Measurements from ENCODE around the gene CSH2. TPM values are rescaled to one million over a fixed set of nuclear protein-coding genes. Genes with fewer than 3 reads are reported as not detected.
"Not testable (repeated sequence)": the region's sequence is repeated elsewhere in the genome, so short reads cannot be mapped to it uniquely, and the experiment has no call there.

The CSH2 gene
- total RNA-seq, 2 donors from 2014 or later, result 2.3 to 3.5 TPM

DNA sequence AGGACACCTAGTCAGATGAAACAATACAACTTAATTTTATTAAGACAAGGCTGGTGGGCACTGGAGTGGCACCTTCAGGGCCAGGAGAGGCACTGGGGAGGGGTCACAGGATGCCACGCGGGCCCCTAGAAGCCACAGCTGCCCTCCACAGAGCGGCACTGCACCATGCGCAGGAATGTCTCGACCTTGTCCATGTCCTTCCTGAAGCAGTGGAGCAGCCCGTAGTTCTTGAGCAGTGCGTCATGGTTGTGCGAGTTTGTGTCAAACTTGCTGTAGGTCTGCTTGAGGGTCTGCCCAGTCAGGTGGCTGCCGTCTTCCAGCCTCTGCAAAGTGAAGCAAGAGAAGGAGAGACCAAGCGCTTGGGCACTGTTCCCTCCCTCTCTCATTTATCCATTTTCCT, 36.1 kb upstream of the CSH2 start:
- H3K27me3 Mint-ChIP-seq; H3K27ac Mint-ChIP-seq; H3K36me3 Mint-ChIP-seq (ENCODE audit: low read depth); H3K4me3 Mint-ChIP-seq; H3K4me1 Mint-ChIP-seq; ATAC-seq (replicated peaks); H3K9me3 Mint-ChIP-seq: not testable (repeated sequence)

DNA sequence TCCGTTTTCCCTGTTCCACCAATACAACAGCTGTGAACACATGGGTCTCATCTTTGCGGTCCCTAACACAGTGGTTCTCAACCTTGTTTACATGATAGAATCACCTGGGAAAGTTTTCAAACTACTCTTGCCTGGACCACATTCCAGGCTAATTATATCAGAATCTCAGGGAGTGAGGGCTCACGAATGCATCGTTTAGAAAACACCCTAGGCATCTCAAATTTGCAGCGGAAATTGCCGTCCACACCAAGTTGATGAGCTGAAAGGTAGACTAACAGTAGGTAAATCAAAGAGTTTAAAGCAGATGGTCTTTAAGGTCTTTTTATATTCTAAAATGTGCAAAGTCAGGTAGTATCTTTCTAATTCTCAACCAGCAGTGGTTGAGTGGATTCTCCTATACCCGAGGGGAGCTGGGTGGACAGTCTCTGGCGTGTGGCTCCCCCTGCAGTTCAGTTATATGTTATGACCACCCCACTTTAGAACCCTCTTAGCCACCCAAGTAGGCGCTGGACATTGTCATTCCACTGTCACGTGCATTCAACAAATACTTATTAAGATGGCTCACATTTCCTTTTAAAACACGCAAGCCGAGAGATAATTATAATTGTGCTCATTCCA, 33.8 kb upstream of the CSH2 start:
- not testable (repeated sequence) for H3K27me3 Mint-ChIP-seq; H3K9me3 Mint-ChIP-seq; H3K4me3 Mint-ChIP-seq; H3K4me1 Mint-ChIP-seq; H3K36me3 Mint-ChIP-seq (ENCODE audit: low read depth); H3K27ac Mint-ChIP-seq
- ATAC-seq (replicated peaks), result peak; percentile 65

DNA sequence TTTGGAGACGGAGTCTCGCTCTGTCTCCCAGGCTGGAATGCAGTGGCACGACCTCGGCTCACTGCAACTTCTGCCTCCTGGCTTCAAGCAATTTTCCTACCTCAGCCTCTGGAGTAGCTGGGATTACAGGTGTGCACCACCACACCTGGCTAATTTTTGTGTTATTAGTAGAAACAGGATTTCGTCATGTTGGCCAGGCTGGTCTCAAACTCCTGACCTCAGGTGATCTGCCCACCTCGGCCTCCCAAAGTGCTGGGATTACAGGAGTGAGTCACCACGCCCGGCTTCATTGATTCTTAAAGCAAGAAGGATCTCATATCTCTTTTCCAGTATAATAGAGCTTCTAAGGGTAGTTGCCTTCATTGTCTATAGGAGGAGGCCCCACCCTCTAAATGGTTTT, 31.3 kb upstream of the CSH2 start:
- not testable (repeated sequence) for H3K4me1 Mint-ChIP-seq; H3K27ac Mint-ChIP-seq; H3K4me3 Mint-ChIP-seq; H3K9me3 Mint-ChIP-seq; H3K27me3 Mint-ChIP-seq; ATAC-seq (replicated peaks); H3K36me3 Mint-ChIP-seq (ENCODE audit: low read depth)

DNA sequence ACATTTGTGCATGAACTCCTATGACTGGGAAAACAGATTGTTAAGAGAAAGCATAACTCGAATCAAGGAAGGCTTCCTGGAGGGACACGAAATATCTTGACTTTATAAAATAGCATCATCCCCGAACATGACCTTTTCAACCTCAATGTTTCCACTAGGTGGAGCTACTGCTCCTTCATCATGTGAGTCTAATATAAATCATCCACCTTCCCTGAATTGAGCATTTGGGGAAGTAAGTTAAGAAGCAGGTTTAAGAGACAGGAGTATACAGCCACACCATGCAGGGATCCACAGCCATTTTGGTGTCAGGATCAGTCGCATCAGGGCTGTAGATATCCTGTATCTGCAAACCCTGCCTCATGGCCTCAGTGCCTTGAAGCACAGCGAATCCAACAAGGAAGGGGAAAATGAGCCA, 30.3 kb upstream of the CSH2 start:
- Mint-ChIP-seq H3K4me1 (peaks cover 14% of the 10 kb centered on the region), H3K27ac (peak overlapping the region; percentile 67)
- H3K36me3 Mint-ChIP-seq (ENCODE audit: low read depth); H3K4me3 Mint-ChIP-seq; H3K9me3 Mint-ChIP-seq; H3K27me3 Mint-ChIP-seq: not testable (repeated sequence)
- ATAC-seq (replicated peaks), result peak; percentile 37

DNA sequence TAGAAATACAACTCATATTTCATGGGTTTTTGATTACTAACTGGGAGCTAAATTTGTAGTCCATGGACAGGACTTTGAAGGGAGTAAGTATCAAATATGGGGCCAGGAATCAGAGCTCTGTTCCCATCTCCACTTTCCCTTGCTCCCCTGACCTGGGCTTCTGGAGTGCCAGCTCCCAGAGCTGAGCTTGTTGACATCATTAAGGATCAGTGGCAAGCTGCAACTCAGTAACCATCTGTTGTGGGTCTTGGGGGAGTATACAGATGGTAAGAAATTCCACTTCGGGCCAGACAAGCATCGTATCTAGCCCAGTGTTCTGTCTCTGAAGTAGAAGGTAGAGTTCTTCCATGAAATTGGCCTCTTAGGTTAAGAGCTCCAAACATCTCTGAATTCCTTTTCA, 28.5 kb upstream of the CSH2 start:
- peaks cover 14% of the 10 kb centered on the region for H3K4me1 Mint-ChIP-seq
- not testable (repeated sequence) for H3K27ac Mint-ChIP-seq; H3K27me3 Mint-ChIP-seq; H3K9me3 Mint-ChIP-seq; H3K36me3 Mint-ChIP-seq (ENCODE audit: low read depth); ATAC-seq (replicated peaks); H3K4me3 Mint-ChIP-seq

DNA sequence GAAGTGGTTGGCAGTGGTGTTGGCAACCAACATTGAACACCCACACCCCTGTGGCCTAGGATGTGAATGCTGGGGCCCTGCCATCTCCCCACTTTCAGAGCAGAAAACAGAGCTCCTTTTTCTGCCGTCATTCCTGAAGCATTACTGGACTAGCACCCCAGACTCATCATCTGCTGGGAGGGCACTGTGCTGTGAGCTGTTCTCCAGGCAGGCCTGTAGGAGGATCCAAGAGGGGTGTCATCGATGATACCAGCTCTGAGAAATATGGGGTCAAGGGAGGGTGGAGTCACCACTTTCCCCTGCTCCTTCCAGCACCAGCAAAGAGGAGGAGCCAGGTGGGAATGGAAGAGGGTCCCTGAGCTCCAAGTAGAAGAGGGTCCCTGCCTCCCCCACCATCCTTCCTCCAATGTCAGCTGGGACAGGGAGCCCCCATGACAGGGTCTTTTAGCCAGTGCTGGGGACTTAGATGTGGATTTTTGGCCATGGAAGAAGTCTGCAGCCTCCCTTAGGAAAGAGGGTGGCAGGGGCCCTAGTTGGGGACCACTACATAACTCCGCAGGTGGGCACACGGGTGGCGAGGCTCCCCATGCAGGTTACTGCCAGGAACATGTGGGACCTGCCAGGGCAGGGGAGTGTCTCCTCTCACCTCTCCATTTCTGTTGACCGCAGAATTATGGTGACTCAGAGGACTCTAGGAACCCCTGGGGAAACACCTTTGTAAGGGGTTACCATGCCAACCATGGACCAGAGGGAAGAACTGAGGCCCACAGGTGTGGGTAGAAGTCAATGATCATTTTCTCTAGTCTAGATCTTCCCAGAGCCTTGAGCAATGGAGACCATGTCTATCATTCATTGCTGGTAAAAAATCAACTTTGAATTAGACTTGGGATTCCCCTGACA, 25.7 kb upstream of the CSH2 start:
- Mint-ChIP-seq H3K27ac (peak overlapping the region; percentile 75), H3K4me1 (peaks cover 14% of the 10 kb centered on the region), H3K4me3 (peak overlapping the region; percentile 38)
- not testable (repeated sequence) for H3K36me3 Mint-ChIP-seq (ENCODE audit: low read depth); H3K27me3 Mint-ChIP-seq; H3K9me3 Mint-ChIP-seq
- peak; percentile 97 for ATAC-seq (replicated peaks)

DNA sequence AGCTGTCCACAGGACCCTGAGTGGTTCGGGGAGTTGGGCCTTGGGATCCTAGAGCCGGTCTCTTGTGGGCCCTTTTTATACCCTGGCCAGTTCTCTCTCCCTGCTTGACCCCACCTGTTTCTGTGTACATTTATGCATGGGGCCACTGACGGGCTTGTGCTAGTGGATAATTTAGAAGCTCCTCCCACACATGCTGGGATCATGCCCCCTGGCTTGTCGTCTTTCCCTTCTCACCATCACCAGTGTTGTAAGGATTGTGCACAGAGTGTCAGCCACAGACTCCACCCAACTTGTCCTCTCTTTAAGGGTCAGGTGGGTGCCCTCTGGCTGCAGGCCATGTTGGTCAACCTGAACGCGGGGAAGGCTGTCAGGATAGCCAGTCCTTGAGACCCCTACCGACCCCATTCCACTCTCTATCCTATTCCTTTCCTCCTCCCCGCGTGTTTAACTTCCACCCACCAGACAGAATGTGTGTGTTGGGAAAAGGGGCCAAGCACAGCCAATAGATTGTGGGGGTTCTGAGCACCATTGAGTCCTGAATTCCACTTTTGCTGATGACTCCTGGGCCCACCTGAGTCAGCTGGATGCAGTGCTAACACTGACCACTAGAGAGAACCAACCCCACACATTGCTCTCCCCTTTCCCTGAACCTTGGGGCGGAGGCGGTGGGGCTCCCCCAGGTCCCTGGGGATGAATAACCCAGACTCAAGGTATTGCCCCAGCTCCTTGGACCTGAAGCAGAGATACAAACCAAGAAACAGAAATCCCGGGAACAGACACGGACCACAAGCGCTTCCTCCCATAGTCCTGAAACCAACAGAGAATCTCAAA, 23.3 kb upstream of the CSH2 start, which contains the start of gene CSH1:
Gene CSH1 (minus strand): TSS at position 51 of the 831 bp plus-strand sequence. CDS start 63 bp downstream, outside the sequence.
- not testable (repeated sequence) for ATAC-seq (replicated peaks); H3K27ac Mint-ChIP-seq; H3K36me3 Mint-ChIP-seq (ENCODE audit: low read depth); H3K9me3 Mint-ChIP-seq; H3K27me3 Mint-ChIP-seq; H3K4me3 Mint-ChIP-seq; H3K4me1 Mint-ChIP-seq

DNA sequence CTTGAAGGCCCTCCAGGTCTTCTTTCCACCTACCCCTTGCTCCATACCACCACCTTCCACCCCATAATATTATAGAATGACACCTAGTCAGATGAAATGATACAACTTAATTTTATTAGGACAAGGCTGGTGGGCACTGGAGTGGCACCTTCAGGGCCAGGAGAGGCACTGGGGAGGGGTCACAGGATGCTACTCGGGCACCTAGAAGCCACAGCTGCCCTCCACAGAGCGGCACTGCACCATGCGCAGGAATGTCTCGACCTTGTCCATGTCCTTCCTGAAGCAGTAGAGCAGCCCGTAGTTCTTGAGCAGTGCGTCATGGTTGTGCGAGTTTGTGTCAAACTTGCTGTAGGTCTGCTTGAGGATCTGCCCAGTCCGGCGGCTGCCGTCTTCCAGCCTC, 21.3 kb upstream of the CSH2 start:
- ATAC-seq (replicated peaks); H3K4me1 Mint-ChIP-seq; H3K27me3 Mint-ChIP-seq; H3K36me3 Mint-ChIP-seq (ENCODE audit: low read depth); H3K9me3 Mint-ChIP-seq; H3K27ac Mint-ChIP-seq; H3K4me3 Mint-ChIP-seq: not testable (repeated sequence)

DNA sequence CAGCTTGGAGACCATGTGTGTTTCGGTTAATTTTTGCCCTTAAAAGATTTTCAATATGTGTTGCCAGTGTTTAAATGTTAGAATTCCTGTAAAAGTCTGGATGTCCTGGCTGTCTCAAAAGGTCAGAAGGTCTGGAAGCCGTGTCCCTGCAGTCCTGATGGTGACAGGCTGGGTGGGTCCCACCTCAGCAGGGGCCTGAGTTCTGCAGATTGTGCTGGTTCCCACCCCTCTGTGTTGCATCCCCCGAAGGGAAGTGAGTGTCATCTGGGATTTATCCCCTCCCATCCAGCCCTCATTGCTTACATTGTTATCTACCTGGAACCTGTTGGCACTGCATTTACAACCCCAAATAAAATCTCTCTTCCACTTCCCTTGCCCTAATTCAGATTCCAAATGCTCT, 20.5 kb upstream of the CSH2 start:
- not testable (repeated sequence) for H3K4me1 Mint-ChIP-seq; H3K36me3 Mint-ChIP-seq (ENCODE audit: low read depth); H3K9me3 Mint-ChIP-seq; H3K27me3 Mint-ChIP-seq; H3K4me3 Mint-ChIP-seq; ATAC-seq (replicated peaks); H3K27ac Mint-ChIP-seq

DNA sequence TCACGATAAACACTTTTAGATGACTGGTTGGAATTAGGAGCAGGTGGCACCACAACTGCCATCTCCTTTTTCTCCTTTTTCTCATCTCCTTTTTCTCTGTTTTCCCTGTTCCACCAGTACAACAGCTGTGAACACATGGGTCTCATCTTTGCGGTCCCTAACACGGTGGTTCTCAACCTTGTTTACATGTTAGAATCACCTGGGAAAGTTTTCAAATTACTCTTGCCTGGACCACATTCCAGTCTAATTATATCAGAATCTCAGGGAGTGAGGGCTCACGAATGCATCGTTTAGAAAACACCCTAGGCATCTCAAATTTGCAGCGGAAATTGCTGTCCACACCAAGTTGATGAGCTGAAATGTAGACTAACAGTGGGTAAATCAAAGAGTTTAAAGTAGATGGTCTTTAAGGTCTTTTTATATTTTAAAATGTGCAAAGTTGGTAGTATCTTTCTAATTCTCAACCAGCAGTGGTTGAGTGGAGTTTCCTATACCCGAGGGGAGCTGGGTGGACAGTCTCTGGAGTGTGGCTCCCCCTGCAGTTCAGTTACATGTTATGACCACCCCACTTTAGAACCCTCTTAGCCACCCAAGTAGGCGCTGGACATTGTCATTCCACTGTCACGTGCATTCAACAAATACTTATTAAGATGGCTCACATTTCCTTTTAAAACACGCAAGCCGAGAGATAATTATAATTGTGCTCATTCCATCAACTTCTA, 19.0 kb upstream of the CSH2 start:
- not testable (repeated sequence) for ATAC-seq (replicated peaks)

DNA sequence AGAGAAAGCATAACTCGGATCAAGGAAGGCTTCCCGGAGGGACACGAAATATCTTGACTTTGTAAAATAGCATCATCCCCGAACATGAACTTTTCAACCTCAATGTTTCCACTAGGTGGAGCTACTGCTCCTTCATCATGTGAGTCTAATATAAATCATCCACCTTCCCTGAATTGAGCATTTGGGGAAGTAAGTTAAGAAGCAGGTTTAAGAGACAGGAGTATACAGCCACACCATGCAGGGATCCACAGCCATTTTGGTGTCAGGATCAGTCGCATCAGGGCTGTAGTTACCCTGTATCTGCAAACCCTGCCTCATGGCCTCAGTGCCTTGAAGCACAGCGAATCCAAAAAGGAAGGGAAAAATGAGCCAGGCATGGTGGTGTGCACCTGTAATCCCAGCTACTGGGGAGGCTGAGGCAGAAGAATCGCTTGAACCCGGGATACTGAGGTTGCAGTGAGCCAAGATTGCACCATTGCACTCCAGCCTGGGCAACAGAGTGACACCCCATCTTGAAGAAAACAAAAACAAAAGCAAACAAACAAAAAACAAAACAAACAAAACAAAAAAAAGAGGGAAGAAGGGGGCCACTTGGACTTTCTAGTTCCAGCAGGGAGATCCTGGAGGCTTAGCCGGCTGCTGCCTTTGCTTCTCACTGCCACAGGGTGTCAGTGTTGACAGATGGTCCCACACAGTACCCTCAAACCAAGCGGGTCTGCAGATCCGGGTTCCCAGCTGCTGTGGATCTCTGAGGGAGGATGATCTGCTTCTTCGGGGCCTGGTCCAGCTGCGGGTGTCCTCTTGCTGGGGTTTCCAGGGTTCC, 15.8 kb upstream of the CSH2 start:
- H3K27me3 Mint-ChIP-seq; H3K36me3 Mint-ChIP-seq (ENCODE audit: low read depth); H3K4me1 Mint-ChIP-seq; H3K4me3 Mint-ChIP-seq; H3K9me3 Mint-ChIP-seq: not testable (repeated sequence)
- peak; percentile 62 for ATAC-seq (replicated peaks)
- H3K27ac Mint-ChIP-seq, result peak overlapping the region; percentile 48

More for the DNA sequence above, 19.0 kb upstream of the CSH2 start:
- not testable (repeated sequence) for H3K27me3 Mint-ChIP-seq; H3K27ac Mint-ChIP-seq; H3K4me3 Mint-ChIP-seq; H3K9me3 Mint-ChIP-seq; H3K36me3 Mint-ChIP-seq (ENCODE audit: low read depth); H3K4me1 Mint-ChIP-seq

DNA sequence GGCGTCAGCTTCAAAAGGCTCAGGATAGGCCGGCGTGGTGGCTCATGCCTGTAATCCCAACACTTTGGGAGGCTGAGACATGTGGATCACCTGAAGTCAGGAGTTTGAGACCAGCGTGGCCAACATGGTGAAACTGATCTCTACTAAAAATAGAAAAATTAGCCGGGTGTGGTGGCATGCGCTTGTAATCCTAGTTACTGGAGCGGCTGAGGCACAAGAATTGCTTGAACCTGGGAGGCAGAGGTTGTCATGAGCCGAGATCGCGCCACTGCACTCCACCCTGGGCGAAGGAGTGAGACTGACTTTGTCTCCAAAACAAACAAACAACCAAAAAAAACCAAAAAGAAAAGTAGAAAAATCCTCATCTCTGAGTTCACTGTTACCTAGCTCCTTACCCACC, 11.6 kb upstream of the CSH2 start:
- not testable (repeated sequence) for H3K4me3 Mint-ChIP-seq; H3K27ac Mint-ChIP-seq; H3K4me1 Mint-ChIP-seq; H3K9me3 Mint-ChIP-seq; H3K36me3 Mint-ChIP-seq (ENCODE audit: low read depth); ATAC-seq (replicated peaks); H3K27me3 Mint-ChIP-seq

DNA sequence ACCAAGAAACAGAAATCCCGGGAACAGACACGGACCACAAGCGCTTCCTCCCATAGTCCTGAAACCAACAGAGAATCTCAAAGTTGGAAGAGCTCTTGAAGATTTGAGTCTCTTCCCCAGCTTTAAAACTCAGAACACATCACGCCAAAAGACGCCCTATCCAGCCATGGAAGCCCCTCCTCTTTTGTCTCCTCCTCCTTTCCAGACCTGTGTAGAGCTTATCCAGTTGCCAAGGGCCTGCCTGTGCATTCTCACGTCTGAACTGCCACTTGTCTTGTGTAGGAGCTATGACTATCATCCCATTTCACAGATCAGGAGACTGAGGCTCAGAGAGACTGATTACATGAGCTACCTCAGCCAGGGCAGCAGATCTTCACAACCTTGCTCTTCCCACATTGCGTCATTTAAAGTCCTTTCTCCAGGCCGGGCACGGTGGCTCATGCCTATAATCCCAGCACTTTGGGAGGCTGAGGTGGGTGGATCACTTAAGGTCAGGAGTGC, 9.2 kb upstream of the CSH2 start:
- H3K4me3 Mint-ChIP-seq; ATAC-seq (replicated peaks); H3K27me3 Mint-ChIP-seq; H3K9me3 Mint-ChIP-seq; H3K36me3 Mint-ChIP-seq (ENCODE audit: low read depth); H3K27ac Mint-ChIP-seq; H3K4me1 Mint-ChIP-seq: not testable (repeated sequence)
